Right lobe of liver (tissue), 4 donors: ENCODE results near the gene NOXO1.
A peak's percentile ranks its signal among the peaks of the same experiment; 100 is the strongest.

Experiments
- POLR2A ChIP-seq: fragments of 450-650 bp; IDR thresholded peaks from one replicate; pipeline ENCODE4 v1.6.1; 2017; ENCODE audit warnings: antibody characterized with exemption, mild to moderate bottlenecking
- TF ChIP-seq, protein P1 (sequence below), 4 donors: fragments of 200-600 bp in 3 of 4; fragments of 450-650 bp in 1 of 4; IDR thresholded peaks; one replicate each; pipeline versions ENCODE4 v1.5.1 to v1.8.0; 2016 to 2022; ENCODE audit warnings: antibody characterized with exemption in 4 of 4, mild to moderate bottlenecking in 2 of 4
- donor health status: DM: no; HTN: no; CAD: no.
- donor health status: DM: no; HTN: no; CAD: no.
- donor health status: DM: no; HTN: yes; CAD: no.

- TF ChIP-seq, protein P1, sequence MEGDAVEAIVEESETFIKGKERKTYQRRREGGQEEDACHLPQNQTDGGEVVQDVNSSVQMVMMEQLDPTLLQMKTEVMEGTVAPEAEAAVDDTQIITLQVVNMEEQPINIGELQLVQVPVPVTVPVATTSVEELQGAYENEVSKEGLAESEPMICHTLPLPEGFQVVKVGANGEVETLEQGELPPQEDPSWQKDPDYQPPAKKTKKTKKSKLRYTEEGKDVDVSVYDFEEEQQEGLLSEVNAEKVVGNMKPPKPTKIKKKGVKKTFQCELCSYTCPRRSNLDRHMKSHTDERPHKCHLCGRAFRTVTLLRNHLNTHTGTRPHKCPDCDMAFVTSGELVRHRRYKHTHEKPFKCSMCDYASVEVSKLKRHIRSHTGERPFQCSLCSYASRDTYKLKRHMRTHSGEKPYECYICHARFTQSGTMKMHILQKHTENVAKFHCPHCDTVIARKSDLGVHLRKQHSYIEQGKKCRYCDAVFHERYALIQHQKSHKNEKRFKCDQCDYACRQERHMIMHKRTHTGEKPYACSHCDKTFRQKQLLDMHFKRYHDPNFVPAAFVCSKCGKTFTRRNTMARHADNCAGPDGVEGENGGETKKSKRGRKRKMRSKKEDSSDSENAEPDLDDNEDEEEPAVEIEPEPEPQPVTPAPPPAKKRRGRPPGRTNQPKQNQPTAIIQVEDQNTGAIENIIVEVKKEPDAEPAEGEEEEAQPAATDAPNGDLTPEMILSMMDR (IDR thresholded peaks at IDR 0.05) = no peak
- TF ChIP-seq POLR2A = peak; percentile 57
Observed at GRCh38 chr16:2008631-2009163, 27.4 kb upstream of the NOXO1 start.
